GM19463 (cell line): ENCODE results near the gene LDB3.

Experiments
- ATAC-seq: cut with Tn5 transposase; IDR thresholded peaks from one replicate; pipeline ENCODE4 v1.9.1; 2021; ENCODE audit warnings: mild to moderate bottlenecking, moderate library complexity; ENCODE audit not compliant: unreplicated experiment

LDB3 gene

GRCh38 chr10:86756511-86757112 lies 88.3 kb downstream of the LDB3 start, which contains the start of gene BMPR1A:
Gene BMPR1A (plus strand): TSS chr10:86756619. CDS start chr10:86876019, 119,400 bp downstream.
- ATAC-seq: peak; percentile 37

- ATAC-seq: peak; percentile 2
Measured at GRCh38 chr10:86757113-86757972, 89.0 kb downstream of the LDB3 start.

- ATAC-seq: no peak
Measured at GRCh38 chr10:86758189-86759072, 90.1 kb downstream of the LDB3 start.

GRCh38 chr10:86759073-86759672 lies 90.9 kb downstream of the LDB3 start:
- ATAC-seq: no peak

GRCh38 chr10:86763404-86763803 lies 95.1 kb downstream of the LDB3 start:
- ATAC-seq: no peak

GRCh38 chr10:86765548-86765947 lies 97.2 kb downstream of the LDB3 start:
- ATAC-seq: no peak

- ATAC-seq: no peak
Measured at GRCh38 chr10:86768412-86769062, 100.2 kb downstream of the LDB3 start.

- no peak for ATAC-seq
Measured at GRCh38 chr10:86769991-86770390, 101.7 kb downstream of the LDB3 start.

GRCh38 chr10:86770412-86770960 lies 102.2 kb downstream of the LDB3 start:
- no peak for ATAC-seq

GRCh38 chr10:86773498-86773897 lies 105.2 kb downstream of the LDB3 start:
- ATAC-seq: no peak

GRCh38 chr10:86775056-86775869 lies 107.0 kb downstream of the LDB3 start:
- peak; percentile 84 for ATAC-seq

- ATAC-seq: no peak
Measured at GRCh38 chr10:86775870-86776180, 107.5 kb downstream of the LDB3 start.

- no peak for ATAC-seq
Measured at GRCh38 chr10:86779220-86780017, 111.1 kb downstream of the LDB3 start.

- no peak for ATAC-seq
Measured at GRCh38 chr10:86782701-86783418, 114.5 kb downstream of the LDB3 start.

GRCh38 chr10:86785037-86785436 lies 116.7 kb downstream of the LDB3 start:
- no peak for ATAC-seq
